HepG2 (cell line): ENCODE measurements around the gene PCSK5. TPM values are rescaled to one million over a fixed set of nuclear protein-coding genes. Genes with fewer than 3 reads are reported as not detected.

Source experiments
- ATAC-seq: fragments of 200-7000 bp; cut with Tn5 transposase; 3 replicates; pipeline ENCODE4 v1.9.1; 2020; ENCODE audit warnings: mild to moderate bottlenecking, moderate library complexity
- BruUV-seq: library from RNA; stranded (reverse); fragments of 400-500 nt; replicated peaks from 2 replicates; lab custom pipeline; 2021; lab: Mats Ljungman, UMichigan
- CTCF ChIA-PET: fragments of 300-600 bp; formaldehyde crosslinking; extraction: SDS; loops from one replicate; lab custom pipeline; 2021; ENCODE audit warnings: low total read pairs, inconsistent platforms, low intra/inter-chr PET ratio; lab: Yijun Ruan, JAX
- POLR2A ChIA-PET: fragments of 350-600 bp; sonication (Branson Sonifier 250); formaldehyde crosslinking; loops from one replicate; lab custom pipeline; 2020; ENCODE audit warnings: antibody characterized with exemption, inconsistent platforms; lab: Yijun Ruan, JAX
- DNase-seq: peaks from one replicate; pipeline ENCODE4 v3.0.0-alpha.2; 2015; ENCODE audit warnings: low spot score
- FAIRE-seq: peaks from 3 replicates; lab custom pipeline; 2011; peaks lifted over from hg19 to GRCh38; lab: Jason Lieb, UNC
- H2AFZ ChIP-seq: one replicate; pipeline ENCODE4 v1.6.1; 2011; ENCODE audit warnings: low read length, inconsistent platforms
- H3K27ac ChIP-seq: fragments of 300-600 bp; 3 replicates; pipeline ENCODE4 v1.8.0; 2011; ENCODE audit warnings: mixed run types, mild to moderate bottlenecking, mixed read lengths, low read length, inconsistent platforms; ENCODE audit not compliant: insufficient read depth; ENCODE audit errors: extremely low read length
- H3K27me3 ChIP-seq, 2 experiments: fragments of 200-600 bp in 1 of 2; 2 replicates in 1 of 2; 3 replicates in 1 of 2; pipeline versions ENCODE4 v1.6.0 to v1.8.0; 2011; ENCODE audit warnings: low read length in 2 of 2, mild to moderate bottlenecking in 2 of 2, moderate library complexity in 2 of 2, inconsistent platforms in 1 of 2; ENCODE audit not compliant: insufficient read depth in 2 of 2, control insufficient read depth in 1 of 2
- H3K36me3 ChIP-seq, 2 experiments: fragments of 200-600 bp in 1 of 2; replicated peaks in 1 of 2; 2 replicates in 1 of 2; 3 replicates in 1 of 2; pipeline versions ENCODE4 v1.5.1 to v1.8.0; 2011; ENCODE audit warnings: low read length in 2 of 2, inconsistent platforms in 1 of 2; ENCODE audit not compliant: insufficient read depth in 2 of 2, control insufficient read depth in 1 of 2
- H3K4me1 ChIP-seq: 2 replicates; pipeline ENCODE4 v1.5.1; 2012; ENCODE audit warnings: low read length, inconsistent platforms; ENCODE audit not compliant: insufficient read depth
- H3K4me2 ChIP-seq: 2 replicates; pipeline ENCODE4 v1.6.0; 2011; ENCODE audit warnings: low read depth, low read length, inconsistent platforms
- H3K4me3 ChIP-seq, 3 experiments: fragments of 200-600 bp in 1 of 3; sonication (generic), shearing (Covaris generic) in 1 of 3; replicated peaks in 1 of 3; 2 replicates each; pipeline ENCODE4 v1.5.1; 2011 to 2016; ENCODE audit warnings: low read length in 3 of 3, inconsistent platforms in 2 of 3, low read depth in 2 of 3, mild to moderate bottlenecking in 2 of 3, control low read depth in 1 of 3, mixed read lengths in 1 of 3; ENCODE audit not compliant: insufficient read depth in 1 of 3
- H3K79me2 ChIP-seq: one replicate; pipeline ENCODE4 v1.6.1; 2011; ENCODE audit warnings: low read length, inconsistent platforms; ENCODE audit not compliant: insufficient read depth
- H3K9ac ChIP-seq: 2 replicates; pipeline ENCODE4 v1.6.0; 2011; ENCODE audit warnings: mild to moderate bottlenecking, low read depth, low read length, inconsistent platforms; ENCODE audit not compliant: insufficient read depth
- H3K9me3 ChIP-seq: 2 replicates; pipeline ENCODE4 v1.5.1; 2012; ENCODE audit warnings: mild to moderate bottlenecking, low read length
- H4K20me1 ChIP-seq: 2 replicates; pipeline ENCODE4 v1.6.0; 2011; ENCODE audit warnings: inconsistent platforms, mild to moderate bottlenecking, low read length, moderate library complexity; ENCODE audit not compliant: insufficient read depth
- GATAD1 ChIP-seq: IDR thresholded peaks from 2 replicates; pipeline ENCODE4 v1.6.1; 2016; ENCODE audit warnings: missing genetic modification reagents, missing compliant biosample characterization
- ISL2 ChIP-seq: sonication (generic); formaldehyde crosslinking; IDR thresholded peaks from 2 replicates; pipeline ENCODE4 v1.5.0; 2020; ENCODE audit warnings: missing genetic modification reagents
- KDM4B ChIP-seq: sonication (generic); formaldehyde crosslinking; IDR thresholded peaks from 2 replicates; pipeline ENCODE4 v1.4.0; 2020; ENCODE audit warnings: missing genetic modification reagents
- MEF2D ChIP-seq: sonication (generic); formaldehyde crosslinking; IDR thresholded peaks from 2 replicates; pipeline ENCODE4 v1.5.1; 2020; ENCODE audit warnings: mild to moderate bottlenecking, missing genetic modification reagents
- PHF21A ChIP-seq: sonication (generic); formaldehyde crosslinking; IDR thresholded peaks from 2 replicates; pipeline ENCODE4 v1.5.0; 2020; ENCODE audit warnings: mild to moderate bottlenecking, missing genetic modification reagents
- SMAD1 ChIP-seq: sonication (generic); formaldehyde crosslinking; IDR thresholded peaks from 2 replicates; pipeline ENCODE4 v1.4.0; 2020; ENCODE audit warnings: missing genetic modification reagents, low read depth, mild to moderate bottlenecking, borderline replicate concordance
- SP140L ChIP-seq: sonication (generic); formaldehyde crosslinking; IDR thresholded peaks from 2 replicates; pipeline ENCODE4 v1.4.0; 2020; ENCODE audit warnings: missing genetic modification reagents, borderline replicate concordance
- SP2 ChIP-seq: sonication (generic); formaldehyde crosslinking; IDR thresholded peaks from 2 replicates; pipeline ENCODE4 v1.5.1; 2020; ENCODE audit warnings: mild to moderate bottlenecking, missing genetic modification reagents
- SP4 ChIP-seq: sonication (generic); formaldehyde crosslinking; IDR thresholded peaks from 2 replicates; pipeline ENCODE4 v1.8.1; 2023; ENCODE audit warnings: mild to moderate bottlenecking, missing genetic modification reagents
- ZFAT ChIP-seq: sonication (generic); formaldehyde crosslinking; conservative IDR thresholded peaks from 2 replicates; pipeline ENCODE4 v1.8.1; 2023; ENCODE audit warnings: missing genetic modification reagents, inconsistent platforms
- ZFP37 ChIP-seq: sonication (generic); formaldehyde crosslinking; IDR thresholded peaks from 2 replicates; pipeline ENCODE4 v1.4.0; 2020; ENCODE audit warnings: missing genetic modification reagents, borderline replicate concordance
- ZNF101 ChIP-seq: sonication (generic); formaldehyde crosslinking; IDR thresholded peaks from 2 replicates; pipeline ENCODE4 v1.4.0; 2020; ENCODE audit warnings: mild to moderate bottlenecking, low read depth, missing genetic modification reagents, borderline replicate concordance
- ZNF17 ChIP-seq: sonication (generic); formaldehyde crosslinking; IDR thresholded peaks from 2 replicates; pipeline ENCODE4 v1.5.0; 2020; ENCODE audit warnings: mild to moderate bottlenecking, missing genetic modification reagents
- ZNF737 ChIP-seq: sonication (generic); formaldehyde crosslinking; IDR thresholded peaks from 2 replicates; pipeline ENCODE4 v1.5.0; 2020; ENCODE audit warnings: missing genetic modification reagents, mild to moderate bottlenecking, borderline replicate concordance
- ZSCAN29 ChIP-seq: sonication (generic); formaldehyde crosslinking; conservative IDR thresholded peaks from 2 replicates; pipeline ENCODE4 v1.4.0; 2020; ENCODE audit warnings: mild to moderate bottlenecking, missing genetic modification reagents
- WGBS: methylation state at CpG from one replicate; pipeline ENCODE4 v1.1.6; 2017; ENCODE audit warnings: low lambda C conversion rate; 5-methylcytosine and 5-hydroxymethylcytosine counted together
- in situ Hi-C: cut with HindIII; loops from 2 replicates; pipeline ENCODE4 v1.10.0; 2017; ENCODE audit warnings: low pct_unique_long_range_greater_than_20kb; ENCODE audit not compliant: extremely low pct_ligation_motif_present
- intact Hi-C: fragments of 100-400 bp; cut with micrococcal nuclease; formaldehyde crosslinking; loops from one replicate; pipeline ENCODE4 v1.10.0; 2022; ENCODE audit not compliant: unreplicated experiment
- polyA plus RNA-seq, 8 experiments: library from polyadenylated mRNA; depleted of rRNA in 3 of 8; stranded (reverse) in 7 of 8; unstranded in 1 of 8; fragments of >200 nt; fragmentation: Illumina TruSeq in 4 of 8; extraction: Trizol in 4 of 8; gene quantifications; 2 replicates each; pipeline versions ENCODE4 v1.2.1 to v1.2.3, GENCODE V29; 2011 to 2016; ENCODE audit warnings: low read depth in 4 of 8, missing spikeins in 1 of 8, mixed read lengths in 1 of 8; ENCODE audit not compliant: insufficient read depth in 1 of 8
- total RNA-seq, 5 experiments: library from RNA; depleted of rRNA; stranded (reverse); fragments of >200 nt; fragmentation: Illumina TruSeq; extraction: Trizol; gene quantifications; 2 replicates each; pipeline ENCODE4 v1.2.3, GENCODE V29; 2016; ENCODE audit warnings: low read depth in 1 of 5
- TF ChIP-seq, protein P1 (sequence below): sonication (generic); formaldehyde crosslinking; IDR thresholded peaks from 2 replicates; pipeline ENCODE4 v1.8.1; 2023; ENCODE audit warnings: mild to moderate bottlenecking, inconsistent platforms, moderate library complexity, missing genetic modification reagents, borderline replicate concordance
- TF ChIP-seq, protein P2 (sequence below): sonication (generic); formaldehyde crosslinking; IDR thresholded peaks from 2 replicates; pipeline ENCODE4 v1.4.0; 2020; ENCODE audit warnings: missing genetic modification reagents
- TF ChIP-seq, protein P3 (sequence below): sonication (generic); formaldehyde crosslinking; IDR thresholded peaks from 2 replicates; pipeline ENCODE4 v1.4.0; 2020; ENCODE audit warnings: missing genetic modification reagents

Gene PCSK5
- total and polyA plus RNA-seq, 2 of the 13 experiments (the other 11 are each of a cell fraction or from before 2014, with no cell fraction given), result 0.55 to 0.66 TPM

DNA sequence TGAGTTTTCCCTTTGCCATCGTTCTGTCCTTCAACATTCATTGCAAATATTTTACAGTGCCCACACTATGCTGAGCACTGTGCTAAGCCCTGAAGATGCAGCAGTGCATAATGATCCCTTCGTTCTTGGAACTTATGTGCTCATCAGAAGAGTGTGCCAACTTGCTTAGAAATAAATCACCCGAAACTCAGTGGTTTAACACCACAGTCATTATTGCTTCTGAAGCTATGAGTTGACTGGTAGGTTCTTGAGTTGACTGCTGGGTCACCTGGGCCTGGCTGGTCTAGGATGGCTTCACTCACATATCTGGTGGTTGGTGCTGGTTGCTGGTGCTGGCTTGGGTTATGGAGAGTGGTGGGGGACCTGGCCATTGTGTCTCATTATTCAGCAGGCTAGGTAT is 20.9 kb downstream of the PCSK5 start:
- in situ Hi-C loops (no loop called here), intact Hi-C loops (no loop called here)
- 50% methylated on average over 3 of the region's 3 CpGs for WGBS
- no peaks in the 10 kb centered on the region for H3K36me3 ChIP-seq
- ATAC-seq, result no peak
- no peak overlapping the region for H2AFZ ChIP-seq
- no peak for FAIRE-seq
- POLR2A ChIA-PET, result no interaction called here
- H4K20me1 ChIP-seq, result no peaks in the 10 kb centered on the region
- peaks cover 9% of the 10 kb centered on the region; the same call in 1 of the 2 replicates for H3K4me1 ChIP-seq
- H3K9ac ChIP-seq, result no peak overlapping the region
- H3K27me3 ChIP-seq, result no peaks in the 10 kb centered on the region
- H3K27ac ChIP-seq, result no peak overlapping the region
- H3K4me2 ChIP-seq, result no peak overlapping the region
- H3K4me3 ChIP-seq, result no peak overlapping the region
- CTCF ChIA-PET, result no interaction called here
- BruUV-seq, result no TSS peak
- DNase-seq, result no peak
- no peaks in the 10 kb centered on the region for H3K79me2 ChIP-seq
- no peaks in the 10 kb centered on the region for H3K9me3 ChIP-seq
- TF ChIP-seq KDM4B (CRISPR knock-in tag), result no peak
- TF ChIP-seq, protein P1, sequence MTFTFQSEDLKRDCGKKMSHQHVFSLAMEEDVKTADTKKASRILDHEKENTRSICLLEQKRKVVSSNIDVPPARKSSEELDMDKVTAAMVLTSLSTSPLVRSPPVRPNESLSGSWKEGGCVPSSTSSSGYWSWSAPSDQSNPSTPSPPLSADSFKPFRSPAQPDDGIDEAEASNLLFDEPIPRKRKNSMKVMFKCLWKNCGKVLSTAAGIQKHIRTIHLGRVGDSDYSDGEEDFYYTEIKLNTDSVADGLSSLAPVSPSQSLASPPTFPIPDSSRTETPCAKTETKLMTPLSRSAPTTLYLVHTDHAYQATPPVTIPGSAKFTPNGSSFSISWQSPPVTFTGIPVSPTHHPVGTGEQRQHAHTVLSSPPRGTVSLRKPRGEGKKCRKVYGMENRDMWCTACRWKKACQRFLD, result no peak
- no peak for TF ChIP-seq ISL2
- TF ChIP-seq ZNF101, result no peak
- no peak for TF ChIP-seq PHF21A (CRISPR knock-in tag)
- TF ChIP-seq SP140L (CRISPR knock-in tag), result no peak
- TF ChIP-seq SP2, result no peak
- TF ChIP-seq ZFAT (CRISPR knock-in tag), result no peak
- TF ChIP-seq SP4, result no peak
- no peak for TF ChIP-seq ZNF737 (CRISPR knock-in tag)
- no peak for TF ChIP-seq SMAD1
- no peak for TF ChIP-seq ZNF17 (CRISPR knock-in tag)
- TF ChIP-seq ZFP37 (CRISPR knock-in tag), result no peak
- TF ChIP-seq, protein P2, sequence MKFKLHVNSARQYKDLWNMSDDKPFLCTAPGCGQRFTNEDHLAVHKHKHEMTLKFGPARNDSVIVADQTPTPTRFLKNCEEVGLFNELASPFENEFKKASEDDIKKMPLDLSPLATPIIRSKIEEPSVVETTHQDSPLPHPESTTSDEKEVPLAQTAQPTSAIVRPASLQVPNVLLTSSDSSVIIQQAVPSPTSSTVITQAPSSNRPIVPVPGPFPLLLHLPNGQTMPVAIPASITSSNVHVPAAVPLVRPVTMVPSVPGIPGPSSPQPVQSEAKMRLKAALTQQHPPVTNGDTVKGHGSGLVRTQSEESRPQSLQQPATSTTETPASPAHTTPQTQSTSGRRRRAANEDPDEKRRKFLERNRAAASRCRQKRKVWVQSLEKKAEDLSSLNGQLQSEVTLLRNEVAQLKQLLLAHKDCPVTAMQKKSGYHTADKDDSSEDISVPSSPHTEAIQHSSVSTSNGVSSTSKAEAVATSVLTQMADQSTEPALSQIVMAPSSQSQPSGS (CRISPR knock-in tag), result no peak
- no peak for TF ChIP-seq GATAD1 (CRISPR knock-in tag)
- TF ChIP-seq, protein P3, sequence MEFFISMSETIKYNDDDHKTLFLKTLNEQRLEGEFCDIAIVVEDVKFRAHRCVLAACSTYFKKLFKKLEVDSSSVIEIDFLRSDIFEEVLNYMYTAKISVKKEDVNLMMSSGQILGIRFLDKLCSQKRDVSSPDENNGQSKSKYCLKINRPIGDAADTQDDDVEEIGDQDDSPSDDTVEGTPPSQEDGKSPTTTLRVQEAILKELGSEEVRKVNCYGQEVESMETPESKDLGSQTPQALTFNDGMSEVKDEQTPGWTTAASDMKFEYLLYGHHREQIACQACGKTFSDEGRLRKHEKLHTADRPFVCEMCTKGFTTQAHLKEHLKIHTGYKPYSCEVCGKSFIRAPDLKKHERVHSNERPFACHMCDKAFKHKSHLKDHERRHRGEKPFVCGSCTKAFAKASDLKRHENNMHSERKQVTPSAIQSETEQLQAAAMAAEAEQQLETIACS (CRISPR knock-in tag), result no peak
- TF ChIP-seq MEF2D (CRISPR knock-in tag), result no peak
- TF ChIP-seq ZSCAN29, result no peak
- TF ChIP-seq, all 625 proteins: peak for 0
